IMR-90 (cell line): ENCODE data around the gene CTNND2. TPM values are rescaled to one million over a fixed set of nuclear protein-coding genes. Genes with fewer than 3 reads are reported as not detected.

Experiments used
- ATAC-seq: fragments of 200-7000 bp; cut with Tn5 transposase; 2 replicates; pipeline ENCODE4 v1.9.1; 2020; ENCODE audit warnings: low read depth, mild to moderate bottlenecking, moderate library complexity
- BruUV-seq: library from RNA; stranded (reverse); fragments of 400-500 nt; replicated peaks from 2 replicates; lab custom pipeline; 2021; lab: Mats Ljungman, UMichigan
- CTCF ChIA-PET: fragments of 300-600 bp; formaldehyde crosslinking; extraction: SDS; loops from one replicate; lab custom pipeline; 2021; ENCODE audit warnings: antibody characterized with exemption; lab: Yijun Ruan, JAX
- POLR2A ChIA-PET: fragments of 300-600 bp; sonication (Branson Sonifier 250); formaldehyde crosslinking; loops from one replicate; lab custom pipeline; 2022; ENCODE audit warnings: antibody characterized with exemption; ENCODE audit not compliant: unreplicated experiment; lab: Charles Lee
- DNase-seq: peaks from one replicate; pipeline ENCODE4 v3.0.0; 2013
- H2AFZ ChIP-seq: replicated peaks from 2 replicates; pipeline ENCODE3; 2013; ENCODE audit warnings: low read length, mild to moderate bottlenecking; ENCODE audit not compliant: poor library complexity
- H2AK5ac ChIP-seq: 2 replicates; pipeline ENCODE4 v1.6.1; 2013; ENCODE audit warnings: low read depth, low read length, inconsistent platforms
- H2AK9ac ChIP-seq: replicated peaks from 2 replicates; pipeline ENCODE3; 2013; ENCODE audit warnings: mild to moderate bottlenecking, low read depth, low read length, moderate library complexity; ENCODE audit not compliant: poor library complexity
- H2BK120ac ChIP-seq: 2 replicates; pipeline ENCODE4 v1.6.1; 2013; ENCODE audit warnings: low read depth, low read length, inconsistent platforms
- H2BK15ac ChIP-seq: 3 replicates; pipeline ENCODE4 v1.6.1; 2013; ENCODE audit warnings: low read depth, low read length, inconsistent platforms
- H2BK20ac ChIP-seq: 2 replicates; pipeline ENCODE4 v1.6.1; 2013; ENCODE audit warnings: low read depth, mild to moderate bottlenecking, inconsistent platforms, low read length, moderate library complexity
- H2BK5ac ChIP-seq: 2 replicates; pipeline ENCODE4 v1.6.1; 2013; ENCODE audit warnings: mild to moderate bottlenecking, low read depth, low read length, inconsistent platforms; ENCODE audit not compliant: poor library complexity, severe bottlenecking
- H3K14ac ChIP-seq: replicated peaks from 2 replicates; pipeline ENCODE4 v1.6.1; 2013; ENCODE audit warnings: low read depth, low read length, inconsistent platforms
- H3K18ac ChIP-seq: 2 replicates; pipeline ENCODE4 v1.6.1; 2013; ENCODE audit warnings: low read depth, low read length, control low read depth
- H3K23ac ChIP-seq: 2 replicates; pipeline ENCODE4 v1.6.1; 2013; ENCODE audit warnings: low read depth, low read length, inconsistent platforms
- H3K27ac ChIP-seq: 2 replicates; pipeline ENCODE4 v1.5.1; 2013; ENCODE audit warnings: mild to moderate bottlenecking, control low read depth, low read length; ENCODE audit not compliant: insufficient read depth
- H3K27me3 ChIP-seq: 2 replicates; pipeline ENCODE4 v1.6.1; 2013; ENCODE audit warnings: low read length; ENCODE audit not compliant: control insufficient read depth, insufficient read depth
- H3K36me3 ChIP-seq: 2 replicates; pipeline ENCODE4 v1.6.1; 2013; ENCODE audit warnings: low read length, mixed read lengths; ENCODE audit not compliant: control insufficient read depth, insufficient read depth
- H3K4ac ChIP-seq: 2 replicates; pipeline ENCODE4 v1.6.1; 2013; ENCODE audit warnings: low read depth, low read length, inconsistent platforms
- H3K4me1 ChIP-seq: 2 replicates; pipeline ENCODE4 v1.6.1; 2013; ENCODE audit warnings: low read length, mixed read lengths; ENCODE audit not compliant: control insufficient read depth, insufficient read depth
- H3K4me2 ChIP-seq: 2 replicates; pipeline ENCODE4 v1.6.1; 2013; ENCODE audit warnings: low read depth, mild to moderate bottlenecking, control low read depth, low read length, moderate library complexity
- H3K4me3 ChIP-seq: 2 replicates; pipeline ENCODE4 v1.5.1; 2013; ENCODE audit warnings: low read depth, mild to moderate bottlenecking, control low read depth, low read length, moderate library complexity; ENCODE audit not compliant: insufficient read depth
- H3K56ac ChIP-seq: 2 replicates; pipeline ENCODE4 v1.6.1; 2013; ENCODE audit warnings: low read length, inconsistent platforms; ENCODE audit not compliant: insufficient read depth; ENCODE audit errors: extremely low read depth
- H3K79me1 ChIP-seq, 2 experiments: 2 replicates each; pipeline ENCODE4 v1.6.1; 2013; ENCODE audit warnings: low read length in 2 of 2, inconsistent platforms in 1 of 2, low read depth in 1 of 2
- H3K9ac ChIP-seq: 2 replicates; pipeline ENCODE4 v1.6.1; 2013; ENCODE audit warnings: low read depth, low read length, control low read depth
- H3K9me1 ChIP-seq: 2 replicates; pipeline ENCODE4 v1.6.1; 2013; ENCODE audit warnings: low read length, inconsistent platforms; ENCODE audit not compliant: insufficient read depth
- H3K9me3 ChIP-seq: 2 replicates; pipeline ENCODE4 v1.6.1; 2013; ENCODE audit warnings: low read length; ENCODE audit not compliant: control insufficient read depth, insufficient read depth
- H4K20me1 ChIP-seq: 2 replicates; pipeline ENCODE4 v1.6.1; 2013; ENCODE audit warnings: low read length, inconsistent platforms; ENCODE audit not compliant: insufficient read depth
- H4K5ac ChIP-seq: 2 replicates; pipeline ENCODE4 v1.6.1; 2013; ENCODE audit warnings: mild to moderate bottlenecking, low read depth, low read length, control low read depth
- H4K8ac ChIP-seq, 2 experiments: 2 replicates each; pipeline ENCODE4 v1.6.1; 2013; ENCODE audit warnings: low read depth in 2 of 2, low read length in 2 of 2, control low read depth in 1 of 2, inconsistent platforms in 1 of 2
- H4K91ac ChIP-seq: 2 replicates; pipeline ENCODE4 v1.6.1; 2013; ENCODE audit warnings: low read depth, low read length, inconsistent platforms; ENCODE audit not compliant: insufficient read depth
- BHLHE40 ChIP-seq: fragments of 150-350 bp; IDR thresholded peaks from 2 replicates; pipeline ENCODE4 v1.6.1; 2016; ENCODE audit warnings: mild to moderate bottlenecking, low read depth, low read length
- CEBPB ChIP-seq: IDR thresholded peaks from 2 replicates; pipeline ENCODE4 v1.6.1; 2012; ENCODE audit warnings: low read depth, low read length, improper control_type of control experiment
- CHD1 ChIP-seq: IDR thresholded peaks from 2 replicates; pipeline ENCODE4 v1.6.1; 2012; ENCODE audit warnings: low read depth, low read length, improper control_type of control experiment
- CTCF ChIP-seq: conservative IDR thresholded peaks from 2 replicates; pipeline ENCODE4 v1.5.1; 2012; ENCODE audit warnings: mild to moderate bottlenecking, low read depth, low read length, improper control_type of control experiment
- ELK1 ChIP-seq: fragments of 150-350 bp; IDR thresholded peaks from 2 replicates; pipeline ENCODE4 v1.6.1; 2016; ENCODE audit warnings: low read depth, mild to moderate bottlenecking, low read length, moderate library complexity, borderline replicate concordance
- FOS ChIP-seq: fragments of 150-350 bp; IDR thresholded peaks from 2 replicates; pipeline ENCODE4 v1.6.1; 2016; ENCODE audit warnings: low read depth, low read length
- MAFK ChIP-seq: IDR thresholded peaks from 2 replicates; pipeline ENCODE4 v1.6.1; 2012; ENCODE audit warnings: low read depth, low read length, improper control_type of control experiment
- MAZ ChIP-seq: IDR thresholded peaks from 2 replicates; pipeline ENCODE4 v1.6.1; 2012; ENCODE audit warnings: low read depth, mild to moderate bottlenecking, low read length, improper control_type of control experiment, moderate library complexity, borderline replicate concordance
- MXI1 ChIP-seq: IDR thresholded peaks from 2 replicates; pipeline ENCODE4 v1.6.1; 2012; ENCODE audit warnings: low read depth, mild to moderate bottlenecking, low read length, moderate library complexity, borderline replicate concordance
- NFE2L2 ChIP-seq: fragments of 150-350 bp; IDR thresholded peaks from 2 replicates; pipeline ENCODE4 v1.6.1; 2016; ENCODE audit warnings: low read depth, mild to moderate bottlenecking, low read length
- POLR2A ChIP-seq: IDR thresholded peaks from 2 replicates; pipeline ENCODE4 v1.6.1; 2012; ENCODE audit warnings: mild to moderate bottlenecking, low read depth, low read length
- RAD21 ChIP-seq: IDR thresholded peaks from 2 replicates; pipeline ENCODE4 v1.6.1; 2012; ENCODE audit warnings: low read length, improper control_type of control experiment
- RCOR1 ChIP-seq: IDR thresholded peaks from 2 replicates; pipeline ENCODE4 v1.6.1; 2012; ENCODE audit warnings: mild to moderate bottlenecking, low read length, improper control_type of control experiment; ENCODE audit not compliant: insufficient replicate concordance
- RFX5 ChIP-seq: IDR thresholded peaks from 2 replicates; pipeline ENCODE4 v1.8.0; 2012; ENCODE audit warnings: low read depth, mild to moderate bottlenecking, low read length, moderate library complexity
- SMC3 ChIP-seq: fragments of 150-350 bp; IDR thresholded peaks from 2 replicates; pipeline ENCODE4 v1.6.1; 2016; ENCODE audit warnings: low read depth, mild to moderate bottlenecking, antibody characterized with exemption, low read length, moderate library complexity
- USF2 ChIP-seq: fragments of 150-350 bp; IDR thresholded peaks from 2 replicates; pipeline ENCODE4 v1.6.1; 2017; ENCODE audit warnings: mild to moderate bottlenecking, antibody characterized with exemption, low read length, low read depth
- dilution Hi-C: fragments of 300-500 bp; cut with HindIII; formaldehyde crosslinking; loops from one replicate; pipeline ENCODE4 v1.14.3; 2018; ENCODE audit warnings: low sequenced_read_pairs; ENCODE audit not compliant: unreplicated experiment
- in situ Hi-C: fragments of 300-500 bp; cut with MboI; formaldehyde crosslinking; loops from 3 replicates; pipeline ENCODE4 v1.14.3; 2019; ENCODE audit warnings: low sequenced_read_pairs, inconsistent platforms, mixed read lengths
- intact Hi-C: fragments of 100-400 bp; cut with micrococcal nuclease; formaldehyde crosslinking; loops from 2 replicates; pipeline ENCODE4 v1.10.0; 2022
- polyA plus RNA-seq, 3 experiments: library from polyadenylated mRNA; depleted of rRNA; stranded (reverse); fragments of >200 nt; gene quantifications; 2 replicates each; pipeline ENCODE4 v1.2.3, GENCODE V29; 2012; ENCODE audit warnings: low replicate concordance in 1 of 3
- total RNA-seq: library from RNA; depleted of rRNA; stranded (reverse); fragments of >200 nt; gene quantifications from 2 replicates; pipeline ENCODE4 v1.2.3, GENCODE V29; 2012

CTNND2 gene
- total and polyA plus RNA-seq, 2 of the 4 experiments (the other 2 are of a cell fraction) = not detected

GRCh38 chr5:11052871-11053270 is 851.4 kb downstream of the CTNND2 start:
- no peak overlapping the region for H4K5ac ChIP-seq
- no peaks in the 10 kb centered on the region for H4K20me1 ChIP-seq

More at GRCh38 chr5:11052871-11053270, 851.4 kb downstream of the CTNND2 start:
- BruUV-seq = no TSS peak
- Histone ChIP-seq H3K14ac (no peak overlapping the region), H2AK9ac (no peak overlapping the region), H2BK15ac (no peak overlapping the region), H3K27ac (no peak overlapping the region), H2AFZ (no peak overlapping the region), H3K23ac (no peak overlapping the region), H2BK120ac (no peak overlapping the region), H3K9me3 (no peaks in the 10 kb centered on the region), H2AK5ac (no peak overlapping the region), H3K79me1 (no peaks in the 10 kb centered on the region), H2BK5ac (no peak overlapping the region), H3K18ac (no peak overlapping the region), H3K27me3 (peaks cover 6% of the 10 kb centered on the region), H3K4me1 (no peaks in the 10 kb centered on the region), H3K4me2 (no peak overlapping the region), H3K56ac (no peak overlapping the region), H3K36me3 (no peaks in the 10 kb centered on the region), H3K4ac (no peak overlapping the region), H3K9me1 (no peaks in the 10 kb centered on the region), H4K91ac (no peak overlapping the region), H3K9ac (no peak overlapping the region), H2BK20ac (no peak overlapping the region), H3K4me3 (no peak overlapping the region), H4K8ac (no peak overlapping the region)
- ATAC-seq (no peak), DNase-seq (no peak)
- POLR2A ChIA-PET = no interaction called here
- intact Hi-C loops = loop anchor here (5.0 kb wide), 1 partner anchor 356 kb away; no protein-coding TSS in a partner anchor
- dilution Hi-C loops = no loop called here
- in situ Hi-C loops = no loop called here
- no peak for TF ChIP-seq BHLHE40
- TF ChIP-seq CHD1 = no peak
- TF ChIP-seq MAZ = no peak
- TF ChIP-seq FOS = no peak
- TF ChIP-seq CTCF = no peak
- no peak for TF ChIP-seq NFE2L2
- TF ChIP-seq CEBPB = no peak
- TF ChIP-seq RAD21 = no peak
- TF ChIP-seq USF2 = no peak
- no peak for TF ChIP-seq MAFK
- TF ChIP-seq ELK1 = no peak
- no peak for TF ChIP-seq POLR2A
- TF ChIP-seq SMC3 = no peak
- TF ChIP-seq RCOR1 = no peak
- TF ChIP-seq RFX5 = no peak
- no peak for TF ChIP-seq MXI1
- CTCF ChIA-PET = interaction anchor here (1.0 kb wide), 1 partner anchor 18 kb away, joined by 6 read pairs; no protein-coding TSS in a partner anchor
